ENCODE data around the gene DUSP10. TPM values are rescaled to one million over a fixed set of nuclear protein-coding genes. Genes with fewer than 3 reads are reported as not detected.
A peak's percentile ranks its signal among the peaks of the same experiment; 100 is the strongest.

DUSP10 gene
- total RNA-seq, 6 experiments from 2014 or later = 7.7 to 22.3 (median 16.3) TPM

- no peaks in the 10 kb centered on the region for H3K9me3 ChIP-seq
- 63% methylated on average over 8 of the region's 8 CpGs for WGBS (ENCODE audit: insufficient coverage, low coverage, low lambda C conversion rate, missing lambda C conversion rate)
- TF ChIP-seq POLR2A (IDR thresholded peaks at IDR 0.05) (no peak), CTCF (IDR thresholded peaks at IDR 0.05) (no peak)
- H3K4me1 ChIP-seq = no peaks in the 10 kb centered on the region
- DNase-seq (no peak), ATAC-seq (peak in 2 of 4 donors; percentile 10 to 21)
- intact Hi-C loops (cut with DNase I) = no loop called here
- H3K27me3 ChIP-seq = no peaks in the 10 kb centered on the region
- no peak overlapping the region for H3K4me3 ChIP-seq
- H3K36me3 ChIP-seq = no peaks in the 10 kb centered on the region
- H3K27ac ChIP-seq = no peak overlapping the region
Observed at GRCh38 chr1:221777431-221778072, 35.7 kb upstream of the DUSP10 start.

GRCh38 chr1:221776495-221777301 is 34.8 kb upstream of the DUSP10 start:
- H3K36me3 ChIP-seq = no peaks in the 10 kb centered on the region
- DNase-seq (no peak), ATAC-seq (no peak)
- TF ChIP-seq POLR2A (IDR thresholded peaks at IDR 0.05) (no peak), CTCF (IDR thresholded peaks at IDR 0.05) (no peak)
- H3K27me3 ChIP-seq = no peaks in the 10 kb centered on the region
- intact Hi-C loops (cut with DNase I) = no loop called here
- H3K9me3 ChIP-seq = no peaks in the 10 kb centered on the region
- H3K4me1 ChIP-seq = peaks cover 0 to 3% (median 0%) of the 10 kb centered on the region in 4 donors
- H3K27ac ChIP-seq = no peak overlapping the region
- 44% methylated on average over 5 of the region's 5 CpGs for WGBS (ENCODE audit: insufficient coverage, low coverage, low lambda C conversion rate, missing lambda C conversion rate)
- H3K4me3 ChIP-seq = no peak overlapping the region

- H3K27me3 ChIP-seq = no peaks in the 10 kb centered on the region
- peaks cover 0 to 3% (median 0%) of the 10 kb centered on the region in 4 donors for H3K4me1 ChIP-seq
- H3K36me3 ChIP-seq = no peaks in the 10 kb centered on the region
- intact Hi-C loops (cut with DNase I) = no loop called here
- H3K9me3 ChIP-seq = no peaks in the 10 kb centered on the region
- TF ChIP-seq POLR2A (IDR thresholded peaks at IDR 0.05) = no peak
- peak in 1 of 4 donors; percentile 62 for ATAC-seq
- DNase-seq = no peak
- 50% methylated on average over 4 of the region's 4 CpGs for WGBS (ENCODE audit: insufficient coverage, low coverage, low lambda C conversion rate, missing lambda C conversion rate)
- H3K27ac ChIP-seq = no peak overlapping the region
- H3K4me3 ChIP-seq = no peak overlapping the region
Observed at GRCh38 chr1:221775206-221775605, 33.3 kb upstream of the DUSP10 start.

- Histone ChIP-seq H3K36me3 (no peaks in the 10 kb centered on the region), H3K27ac (no peak overlapping the region), H3K4me3 (no peak overlapping the region), H3K4me1 (peaks cover 0 to 3% (median 0%) of the 10 kb centered on the region in 4 donors), H3K9me3 (no peaks in the 10 kb centered on the region), H3K27me3 (no peaks in the 10 kb centered on the region)
- intact Hi-C loops (cut with DNase I) = no loop called here
- WGBS (ENCODE audit: insufficient coverage, low coverage, low lambda C conversion rate, missing lambda C conversion rate) = 75% methylated on average over 7 of the region's 8 CpGs
- DNase-seq (no peak), ATAC-seq (peak in 1 of 4 donors; percentile 25)
- TF ChIP-seq POLR2A (IDR thresholded peaks at IDR 0.05) (no peak), CTCF (IDR thresholded peaks at IDR 0.05) (no peak)
Observed at GRCh38 chr1:221774054-221774842, 32.4 kb upstream of the DUSP10 start.
